ENCODE results near the gene ADGRA1. TPM values are rescaled to one million over a fixed set of nuclear protein-coding genes. Genes with fewer than 3 reads are reported as not detected.

Gene ADGRA1
- total and polyA plus RNA-seq, 2 of the 13 experiments (the other 11 are each of a cell fraction or from before 2014, with no cell fraction given): not detected

GRCh38 chr10:133123746-133124356 lies 36.1 kb downstream of the ADGRA1 start:
- POLR2A ChIA-PET: no interaction called here
- Histone ChIP-seq H3K27me3 (ENCODE audit: control insufficient read depth in 1 of 2, insufficient read depth in 2 of 2, low read length in 2 of 2) (peaks cover 8 to 28% of the 10 kb centered on the region in 2 experiments; a peak in 4 of 5 replicates), H4K20me1 (ENCODE audit: insufficient read depth, low read length) (peaks cover 6% of the 10 kb centered on the region; the same call in 1 of the 2 replicates), H3K79me2 (ENCODE audit: insufficient read depth, low read length) (no peaks in the 10 kb centered on the region), H3K4me1 (ENCODE audit: insufficient read depth, low read length) (no peaks in the 10 kb centered on the region), H3K9ac (ENCODE audit: insufficient read depth, low read depth, low read length) (no peak overlapping the region), H2AFZ (ENCODE audit: low read length) (no peak overlapping the region), H3K27ac (ENCODE audit: extremely low read length, insufficient read depth, low read length) (no peak overlapping the region), H3K4me3 (replicated peaks in 1 of 3; ENCODE audit: insufficient read depth in 1 of 3, low read depth in 2 of 3, low read length in 3 of 3) (no peak overlapping the region), H3K4me2 (ENCODE audit: low read depth, low read length) (no peak overlapping the region), H3K9me3 (ENCODE audit: low read length) (no peaks in the 10 kb centered on the region), H3K36me3 (replicated peaks in 1 of 2; ENCODE audit: control insufficient read depth in 1 of 2, insufficient read depth in 2 of 2, low read length in 2 of 2) (no peaks in the 10 kb centered on the region)
- CTCF ChIA-PET (ENCODE audit: low intra/inter-chr PET ratio, low total read pairs): interaction anchor here (1.5 to 2.5 kb wide), 2 partner anchors 183 to 219 kb away, joined by 7 to 24 read pairs; partner anchors contain the start of gene CFAP46
- no TSS peak for BruUV-seq (replicated peaks)
- in situ Hi-C loops (cut with HindIII; ENCODE audit: extremely low pct_ligation_motif_present, low pct_unique_long_range_greater_than_20kb) (loop anchor here (10.0 kb wide), 1 partner anchor 179 kb away; the partner anchor contains the start of gene CFAP46), intact Hi-C loops (cut with micrococcal nuclease; ENCODE audit: unreplicated experiment) (loop anchor here (5.0 kb wide), 1 partner anchor 187 kb away; no protein-coding TSS in a partner anchor)
- DNase-seq (ENCODE audit: low spot score) (no peak), ATAC-seq (no peak), FAIRE-seq (no peak)
- TF ChIP-seq, protein P1, sequence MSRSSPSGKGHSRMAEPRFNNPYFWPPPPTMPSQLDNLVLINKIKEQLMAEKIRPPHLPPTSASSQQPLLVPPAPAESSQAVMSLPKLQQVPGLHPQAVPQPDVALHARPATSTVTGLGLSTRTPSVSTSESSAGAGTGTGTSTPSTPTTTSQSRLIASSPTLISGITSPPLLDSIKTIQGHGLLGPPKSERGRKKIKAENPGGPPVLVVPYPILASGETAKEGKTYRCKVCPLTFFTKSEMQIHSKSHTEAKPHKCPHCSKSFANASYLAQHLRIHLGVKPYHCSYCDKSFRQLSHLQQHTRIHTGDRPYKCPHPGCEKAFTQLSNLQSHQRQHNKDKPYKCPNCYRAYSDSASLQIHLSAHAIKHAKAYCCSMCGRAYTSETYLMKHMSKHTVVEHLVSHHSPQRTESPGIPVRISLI (CRISPR knock-in tag; IDR thresholded peaks at IDR 0.05; ENCODE audit: borderline replicate concordance): no peak
- TF ChIP-seq MTA3 (CRISPR knock-in tag; IDR thresholded peaks at IDR 0.05) (no peak), HNF1A (IDR thresholded peaks at IDR 0.05; ENCODE audit: low read depth) (no peak), HNF1A (CRISPR knock-in tag; IDR thresholded peaks at IDR 0.05; ENCODE audit: borderline replicate concordance) (no peak)
- WGBS (ENCODE audit: low lambda C conversion rate): 29% methylated on average over 16 of the region's 23 CpGs

Data from HepG2 (cell line).